Keratinocyte (primary cell): ENCODE data around the gene VSNL1. TPM values are rescaled to one million over a fixed set of nuclear protein-coding genes. Genes with fewer than 3 reads are reported as not detected.
A peak's percentile ranks its signal among the peaks of the same experiment; 100 is the strongest.

ENCODE experiments used
- DNase-seq: peaks from one replicate; pipeline ENCODE4 v3.0.0-alpha.2; 2011; ENCODE audit warnings: low read depth, missing footprints, low spot score
- FAIRE-seq: peaks from 2 replicates; lab custom pipeline; 2011; peaks lifted over from hg19 to GRCh38; lab: Jason Lieb, UNC
- H2AFZ ChIP-seq: 2 replicates; pipeline ENCODE4 v1.6.0; 2012; ENCODE audit warnings: low read length, control low read depth, inconsistent platforms; ENCODE audit not compliant: control insufficient read depth
- H3K27ac ChIP-seq: 2 replicates; pipeline ENCODE4 v1.5.1; 2011; ENCODE audit warnings: low read length; ENCODE audit not compliant: control insufficient read depth, insufficient read depth
- H3K27me3 ChIP-seq: 3 replicates; pipeline ENCODE4 v1.6.0; 2011; ENCODE audit warnings: low read length; ENCODE audit not compliant: control insufficient read depth, insufficient read depth; ENCODE audit errors: extremely low read depth
- H3K36me3 ChIP-seq, 2 experiments: 2 replicates in 1 of 2; 3 replicates in 1 of 2; pipeline ENCODE4 v1.5.1; 2011; ENCODE audit warnings: low read length in 2 of 2, mild to moderate bottlenecking in 1 of 2; ENCODE audit not compliant: control insufficient read depth in 2 of 2, insufficient read depth in 2 of 2; ENCODE audit errors: extremely low read depth in 1 of 2
- H3K4me1 ChIP-seq: 3 replicates; pipeline ENCODE4 v1.5.1; 2011; ENCODE audit warnings: low read length; ENCODE audit not compliant: control insufficient read depth, insufficient read depth; ENCODE audit errors: extremely low read depth
- H3K4me2 ChIP-seq: 3 replicates; pipeline ENCODE4 v1.6.0; 2011; ENCODE audit warnings: low read depth, low read length; ENCODE audit not compliant: control insufficient read depth, insufficient read depth; ENCODE audit errors: extremely low read depth
- H3K4me3 ChIP-seq, 3 experiments: fragments of 200-600 bp in 1 of 3; sonication (generic) in 1 of 3; 2 replicates in 2 of 3; 3 replicates in 1 of 3; pipeline ENCODE4 v1.5.1; 2011 to 2016; ENCODE audit warnings: low read length in 3 of 3, mild to moderate bottlenecking in 3 of 3, control low read depth in 2 of 3, inconsistent platforms in 1 of 3, low read depth in 1 of 3, mixed read lengths in 1 of 3, mixed run types in 1 of 3, moderate library complexity in 1 of 3; ENCODE audit not compliant: control insufficient read depth in 2 of 3, insufficient read depth in 2 of 3; ENCODE audit errors: extremely low read depth in 1 of 3
- H3K79me2 ChIP-seq: 2 replicates; pipeline ENCODE4 v1.6.0; 2012; ENCODE audit warnings: low read length; ENCODE audit not compliant: control insufficient read depth, insufficient read depth
- H3K9ac ChIP-seq: 3 replicates; pipeline ENCODE4 v1.6.0; 2011; ENCODE audit warnings: low read length; ENCODE audit not compliant: control insufficient read depth, insufficient read depth; ENCODE audit errors: extremely low read depth
- H3K9me1 ChIP-seq: 3 replicates; pipeline ENCODE4 v1.6.0; 2011; ENCODE audit warnings: low read length; ENCODE audit not compliant: control insufficient read depth, insufficient read depth; ENCODE audit errors: extremely low read depth
- H3K9me3 ChIP-seq: 2 replicates; pipeline ENCODE4 v1.5.1; 2012; ENCODE audit warnings: low read depth, low read length; ENCODE audit not compliant: control insufficient read depth
- H4K20me1 ChIP-seq: 3 replicates; pipeline ENCODE4 v1.6.0; 2011; ENCODE audit warnings: low read length; ENCODE audit not compliant: control insufficient read depth, insufficient read depth; ENCODE audit errors: extremely low read depth
- EZH2 ChIP-seq: IDR thresholded peaks from one replicate; pipeline ENCODE4 v1.6.1; 2012; ENCODE audit warnings: inconsistent platforms, mild to moderate bottlenecking, low read length, moderate library complexity
- dilution Hi-C: fragments of 300-500 bp; cut with MboI; formaldehyde crosslinking; loops from one replicate; pipeline ENCODE4 v1.7.0; 2020; ENCODE audit warnings: low sequenced_read_pairs; ENCODE audit not compliant: extremely low pct_ligation_motif_present
- polyA plus RNA-seq, 5 experiments: library from polyadenylated mRNA; depleted of rRNA in 3 of 5; stranded (reverse) in 3 of 5; stranded (forward) in 1 of 5; unstranded in 1 of 5; fragments of >200 nt; gene quantifications; 1 replicate in 1 of 5; 2 replicates in 3 of 5; 3 replicates in 1 of 5; pipeline versions ENCODE4 v1.2.1 to v1.2.3, GENCODE V29; 2011 to 2012; ENCODE audit warnings: missing spikeins in 2 of 5, low read depth in 1 of 5, low replicate concordance in 1 of 5
- TF ChIP-seq, protein P1 (sequence below), 3 experiments: IDR thresholded peaks in 1 of 3; conservative IDR thresholded peaks in 1 of 3; optimal IDR thresholded peaks in 1 of 3; 2 replicates in 2 of 3; 3 replicates in 1 of 3; pipeline versions ENCODE3 to v1.5.1; 2011; ENCODE audit warnings: low read length in 3 of 3, mild to moderate bottlenecking in 3 of 3, moderate library complexity in 2 of 3, control low read depth in 1 of 3, inconsistent platforms in 1 of 3; ENCODE audit not compliant: insufficient read depth in 2 of 3; ENCODE audit errors: extremely low read depth in 1 of 3

Gene VSNL1
- polyA plus RNA-seq, 1 donor (not counting 4 experiments of a cell fraction or from before 2014, with no cell fraction given), result 32.1 TPM

DNA sequence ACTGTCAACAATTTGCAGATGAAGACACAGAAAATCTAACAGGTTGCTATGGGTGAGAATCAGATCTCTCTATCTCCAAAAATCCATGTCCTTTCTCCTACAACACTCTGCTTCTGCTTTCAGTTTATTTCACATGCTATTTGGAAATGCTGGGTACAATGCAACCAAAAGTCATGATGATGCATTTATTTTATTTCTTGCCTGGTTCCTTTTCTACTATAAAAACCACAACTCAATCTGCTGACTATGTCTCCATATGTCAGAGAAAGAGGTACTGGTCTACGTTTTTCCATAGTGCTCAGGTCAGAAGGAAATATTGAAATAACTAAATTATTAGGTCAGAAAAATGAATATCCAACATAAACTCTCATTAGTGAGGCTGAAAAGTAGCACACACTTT, 42.8 kb upstream of the VSNL1 start:
- Histone ChIP-seq H3K27me3 (no peaks in the 10 kb centered on the region), H2AFZ (no peak overlapping the region), H3K9ac (no peak overlapping the region), H3K9me1 (no peaks in the 10 kb centered on the region), H3K27ac (no peak overlapping the region), H3K4me2 (no peak overlapping the region), H3K4me3 (no peak overlapping the region), H4K20me1 (no peaks in the 10 kb centered on the region), H3K9me3 (no peaks in the 10 kb centered on the region), H3K4me1 (peaks cover 15% of the 10 kb centered on the region), H3K36me3 (no peaks in the 10 kb centered on the region), H3K79me2 (no peaks in the 10 kb centered on the region)
- no peak for DNase-seq
- dilution Hi-C loops, result no loop called here
- TF ChIP-seq, protein P1, sequence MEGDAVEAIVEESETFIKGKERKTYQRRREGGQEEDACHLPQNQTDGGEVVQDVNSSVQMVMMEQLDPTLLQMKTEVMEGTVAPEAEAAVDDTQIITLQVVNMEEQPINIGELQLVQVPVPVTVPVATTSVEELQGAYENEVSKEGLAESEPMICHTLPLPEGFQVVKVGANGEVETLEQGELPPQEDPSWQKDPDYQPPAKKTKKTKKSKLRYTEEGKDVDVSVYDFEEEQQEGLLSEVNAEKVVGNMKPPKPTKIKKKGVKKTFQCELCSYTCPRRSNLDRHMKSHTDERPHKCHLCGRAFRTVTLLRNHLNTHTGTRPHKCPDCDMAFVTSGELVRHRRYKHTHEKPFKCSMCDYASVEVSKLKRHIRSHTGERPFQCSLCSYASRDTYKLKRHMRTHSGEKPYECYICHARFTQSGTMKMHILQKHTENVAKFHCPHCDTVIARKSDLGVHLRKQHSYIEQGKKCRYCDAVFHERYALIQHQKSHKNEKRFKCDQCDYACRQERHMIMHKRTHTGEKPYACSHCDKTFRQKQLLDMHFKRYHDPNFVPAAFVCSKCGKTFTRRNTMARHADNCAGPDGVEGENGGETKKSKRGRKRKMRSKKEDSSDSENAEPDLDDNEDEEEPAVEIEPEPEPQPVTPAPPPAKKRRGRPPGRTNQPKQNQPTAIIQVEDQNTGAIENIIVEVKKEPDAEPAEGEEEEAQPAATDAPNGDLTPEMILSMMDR (optimal IDR thresholded peaks at IDR 0.05 in 1 of 3, IDR thresholded peaks at IDR 0.05 in 1 of 3, conservative IDR thresholded peaks at IDR 0.05 in 1 of 3; ENCODE audit: extremely low read depth in 1 of 3, insufficient read depth in 2 of 3, low read length in 3 of 3), result no peak
- TF ChIP-seq EZH2, result no peak
- no peak for FAIRE-seq

- Histone ChIP-seq H3K27ac (peak overlapping the region; percentile 58), H3K4me3 (peak overlapping the region in 1 of 3 experiments; percentile 12), H3K36me3 (no peaks in the 10 kb centered on the region), H4K20me1 (no peaks in the 10 kb centered on the region), H3K9ac (no peak overlapping the region), H2AFZ (peak overlapping the region; percentile 73), H3K9me3 (no peaks in the 10 kb centered on the region), H3K79me2 (no peaks in the 10 kb centered on the region), H3K4me2 (peak overlapping the region; percentile 56), H3K27me3 (no peaks in the 10 kb centered on the region), H3K4me1 (peaks cover 12% of the 10 kb centered on the region), H3K9me1 (no peaks in the 10 kb centered on the region)
- dilution Hi-C loops, result no loop called here
- TF ChIP-seq, protein P1 (optimal IDR thresholded peaks at IDR 0.05 in 1 of 3, IDR thresholded peaks at IDR 0.05 in 1 of 3, conservative IDR thresholded peaks at IDR 0.05 in 1 of 3; ENCODE audit: extremely low read depth in 1 of 3, insufficient read depth in 2 of 3, low read length in 3 of 3), result no peak
- no peak for TF ChIP-seq EZH2
- peak; percentile 71 for FAIRE-seq
- DNase-seq, result no peak
Measured at GRCh38 chr2:17506736-17507616, 33.5 kb upstream of the VSNL1 start.
